ENCODE data around the gene ZSCAN18. TPM values are rescaled to one million over a fixed set of nuclear protein-coding genes. Genes with fewer than 3 reads are reported as not detected.

Gene ZSCAN18
- polyA plus RNA-seq, 1 donor from 2014 or later = 399 TPM

DNA sequence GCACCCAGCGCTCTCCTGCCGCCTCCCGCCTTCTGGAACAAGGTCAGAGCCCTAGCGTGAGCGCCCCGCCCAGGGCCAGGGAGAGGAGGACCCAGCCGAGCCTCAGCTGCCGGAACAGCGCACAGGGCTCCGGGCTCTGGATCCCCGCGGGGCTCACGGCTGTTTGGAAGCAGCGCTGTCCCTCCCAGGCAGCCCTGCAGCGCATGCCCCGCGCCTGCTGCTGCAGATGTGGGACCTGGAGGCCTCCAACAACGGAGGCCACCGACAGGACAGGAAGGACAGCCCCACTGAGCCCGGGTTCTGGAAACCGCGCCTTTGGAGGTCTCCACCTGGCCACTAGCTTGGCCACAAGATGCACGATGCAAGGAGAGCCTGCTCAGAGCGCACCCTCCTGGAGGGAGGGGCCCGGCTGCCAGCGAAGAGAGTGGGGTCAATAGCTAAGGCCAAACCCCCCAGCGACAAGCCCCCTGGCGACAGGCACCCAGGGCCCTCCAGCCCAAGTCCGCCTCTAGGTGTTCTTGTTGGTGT is 12.6 kb downstream of the ZSCAN18 start:
- no peak overlapping the region for H3K27ac ChIP-seq (ENCODE audit: low read length)
- no peak overlapping the region for H3K9ac ChIP-seq (ENCODE audit: low read length)
- H3K79me2 ChIP-seq (replicated peaks; ENCODE audit: insufficient read depth, low read length) = no peaks in the 10 kb centered on the region
- H4K20me1 ChIP-seq (ENCODE audit: insufficient read depth) = no peaks in the 10 kb centered on the region
- no peaks in the 10 kb centered on the region for H3F3A ChIP-seq (ENCODE audit: insufficient read depth, low read length, poor library complexity, severe bottlenecking)
- no peak overlapping the region for H2AFZ ChIP-seq (ENCODE audit: low read depth, low read length)
- peaks cover 29% of the 10 kb centered on the region for H3K9me3 ChIP-seq (ENCODE audit: low read length)
- no peaks in the 10 kb centered on the region for H3K27me3 ChIP-seq (ENCODE audit: insufficient read depth, low read depth, low read length)
- H3K4me2 ChIP-seq (ENCODE audit: low read length) = no peak overlapping the region
- H3K9me2 ChIP-seq (ENCODE audit: insufficient read depth, low read length) = no peaks in the 10 kb centered on the region
- H3K4me3 ChIP-seq (ENCODE audit: low read length) = no peak overlapping the region
- H3K36me3 ChIP-seq (ENCODE audit: insufficient read depth, low read length) = peaks cover 26% of the 10 kb centered on the region
- TF ChIP-seq REST (IDR thresholded peaks at IDR 0.05; ENCODE audit: borderline replicate concordance) = no peak
- TF ChIP-seq CTCF (IDR thresholded peaks at IDR 0.05; ENCODE audit: poor library complexity, severe bottlenecking) = no peak
- no peak for TF ChIP-seq MXI1 (conservative IDR thresholded peaks at IDR 0.05; ENCODE audit: poor library complexity, severe bottlenecking)
- no peak for TF ChIP-seq RAD21 (conservative IDR thresholded peaks at IDR 0.05)
- TF ChIP-seq POLR2AphosphoS5 (IDR thresholded peaks at IDR 0.05) = no peak
- TF ChIP-seq SMC3 (conservative IDR thresholded peaks at IDR 0.05; ENCODE audit: poor library complexity) = no peak
- TF ChIP-seq EP300 (conservative IDR thresholded peaks at IDR 0.05; ENCODE audit: poor library complexity, severe bottlenecking) = no peak
- TF ChIP-seq EZH2 (IDR thresholded peaks at IDR 0.05; ENCODE audit: borderline replicate concordance, insufficient read depth, low read length, poor library complexity, severe bottlenecking) = no peak
- no peak for TF ChIP-seq TAF1 (IDR thresholded peaks at IDR 0.05; ENCODE audit: low read depth)

DNA sequence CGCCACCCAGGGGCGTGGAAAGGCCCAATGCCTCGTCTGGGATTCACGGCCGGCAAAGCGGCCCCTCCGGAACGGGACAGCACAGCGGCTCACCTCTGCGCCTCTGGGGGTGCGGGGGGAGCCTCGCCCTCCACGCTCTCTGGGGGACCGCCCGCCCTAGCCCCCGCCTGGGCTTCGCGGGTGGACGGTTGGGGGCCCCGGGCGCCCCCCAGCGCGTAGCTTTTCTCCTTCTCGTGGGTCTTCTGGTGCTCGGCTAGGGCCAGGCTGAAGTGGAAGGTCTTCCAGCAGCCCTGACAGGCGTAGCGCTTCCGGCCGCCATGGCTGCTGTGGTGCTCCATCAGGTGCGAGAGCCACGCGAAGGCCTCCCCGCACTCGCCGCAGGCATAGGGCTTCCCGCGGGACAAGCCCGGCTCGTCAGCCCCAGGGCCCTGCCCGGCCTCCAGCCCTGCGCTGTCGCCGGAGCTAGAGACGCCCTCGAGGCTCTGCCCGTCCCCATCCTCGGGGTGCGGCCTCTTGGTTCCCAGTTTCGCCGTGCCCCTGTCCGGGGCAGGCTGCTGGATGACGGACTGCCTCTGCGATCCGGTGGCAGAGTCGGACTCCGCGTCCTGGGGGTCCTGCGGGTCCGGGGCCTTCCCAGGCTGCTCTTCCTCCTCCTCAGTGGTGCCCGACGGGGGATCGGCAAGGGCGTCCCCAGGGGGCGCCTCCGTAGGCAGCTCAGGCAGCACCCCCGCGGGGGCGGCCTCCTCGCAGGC is 13.3 kb downstream of the ZSCAN18 start:
- Histone ChIP-seq H3K9ac (ENCODE audit: low read length) (no peak overlapping the region), H3K27ac (ENCODE audit: low read length) (no peak overlapping the region), H4K20me1 (ENCODE audit: insufficient read depth) (no peaks in the 10 kb centered on the region), H3K4me3 (ENCODE audit: low read length) (no peak overlapping the region), H3K27me3 (ENCODE audit: insufficient read depth, low read depth, low read length) (no peaks in the 10 kb centered on the region), H3K9me2 (ENCODE audit: insufficient read depth, low read length) (no peaks in the 10 kb centered on the region), H3K79me2 (replicated peaks; ENCODE audit: insufficient read depth, low read length) (no peaks in the 10 kb centered on the region), H3F3A (ENCODE audit: insufficient read depth, low read length, poor library complexity, severe bottlenecking) (no peaks in the 10 kb centered on the region), H3K36me3 (ENCODE audit: insufficient read depth, low read length) (peaks cover 26% of the 10 kb centered on the region), H2AFZ (ENCODE audit: low read depth, low read length) (no peak overlapping the region), H3K4me2 (ENCODE audit: low read length) (no peak overlapping the region), H3K9me3 (ENCODE audit: low read length) (peaks cover 24% of the 10 kb centered on the region)
- TF ChIP-seq RAD21 (conservative IDR thresholded peaks at IDR 0.05) (no peak), POLR2AphosphoS5 (IDR thresholded peaks at IDR 0.05) (no peak), SMC3 (conservative IDR thresholded peaks at IDR 0.05; ENCODE audit: poor library complexity) (no peak), EP300 (conservative IDR thresholded peaks at IDR 0.05; ENCODE audit: poor library complexity, severe bottlenecking) (no peak), TAF1 (IDR thresholded peaks at IDR 0.05; ENCODE audit: low read depth) (no peak), MXI1 (conservative IDR thresholded peaks at IDR 0.05; ENCODE audit: poor library complexity, severe bottlenecking) (no peak), EZH2 (IDR thresholded peaks at IDR 0.05; ENCODE audit: borderline replicate concordance, insufficient read depth, low read length, poor library complexity, severe bottlenecking) (no peak), REST (IDR thresholded peaks at IDR 0.05; ENCODE audit: borderline replicate concordance) (no peak), CTCF (IDR thresholded peaks at IDR 0.05; ENCODE audit: poor library complexity, severe bottlenecking) (no peak)

Data from neural cell (in vitro differentiated cells).